ENCODE measurements around the gene SLC25A28. TPM values are rescaled to one million over a fixed set of nuclear protein-coding genes. Genes with fewer than 3 reads are reported as not detected.

SLC25A28 gene
- 10 to 100 TPM; 50.7 to 55.0 TPM for total RNA-seq

- ATAC-seq: peak; percentile 0
- H3K4me1 Mint-ChIP-seq (ENCODE audit: low read depth): peaks cover 46% of the 10 kb centered on the region
Observed at GRCh38 chr10:99619851-99620710, at the start of gene SLC25A28. Gene SLC25A28 (minus strand): TSS chr10:99620439. CDS start chr10:99620335, 104 bp downstream.

GRCh38 chr10:99667108-99667751 lies 47.0 kb upstream of the SLC25A28 start:
- no peak overlapping the region for H3K27ac Mint-ChIP-seq
- H3K4me1 Mint-ChIP-seq (ENCODE audit: low read depth): no peaks in the 10 kb centered on the region
- DNase-seq (no peak), ATAC-seq (no peak)
- no peaks in the 10 kb centered on the region for H3K27me3 Mint-ChIP-seq (ENCODE audit: low read depth)
- H3K9me3 Mint-ChIP-seq (ENCODE audit: insufficient read depth): no peaks in the 10 kb centered on the region
- no peak overlapping the region for H3K4me3 Mint-ChIP-seq
- H3K36me3 Mint-ChIP-seq (ENCODE audit: low read depth): peaks cover 13% of the 10 kb centered on the region
- ChIA-PET CTCF (interaction anchor here (0.8 kb wide), 1 partner anchor 35 kb away, joined by 3 read pairs; no protein-coding TSS in a partner anchor), POLR2A (interaction anchor here (1.0 kb wide), 1 partner anchor 47 kb away, joined by 3 read pairs; the partner anchor contains the start of gene SLC25A28)

More at GRCh38 chr10:99619851-99620710, at the start of gene SLC25A28:
- Mint-ChIP-seq H3K4me3 (peak within 1 kb of the TSS; percentile 84), H3K27me3 (ENCODE audit: low read depth) (no peaks in the 10 kb centered on the region), H3K9me3 (ENCODE audit: insufficient read depth) (no peaks in the 10 kb centered on the region), H3K36me3 (ENCODE audit: low read depth) (peaks cover 24% of the 10 kb centered on the region), H3K27ac (peak within 1 kb of the TSS; percentile 96)
- ChIA-PET POLR2A (interaction anchor here (0.8 to 2.9 kb wide), 6 partner anchors 13 to 189 kb away, joined by 3 to 16 read pairs (median 6); partner anchors contain the start of genes COX15, CUTC, ENTPD7 and GOT1), CTCF (interaction anchor here (0.8 to 11.3 kb wide), 6 partner anchors 9 to 402 kb away, joined by 3 to 101 read pairs (median 4); partner anchors contain the start of gene CUTC)
- DNase-seq: peak; percentile 45

GRCh38 chr10:99665304-99665703 lies 45.1 kb upstream of the SLC25A28 start:
- H3K4me3 Mint-ChIP-seq: no peak overlapping the region
- no peaks in the 10 kb centered on the region for H3K27me3 Mint-ChIP-seq (ENCODE audit: low read depth)
- peaks cover under 1% of the 10 kb centered on the region for H3K4me1 Mint-ChIP-seq (ENCODE audit: low read depth)
- CTCF ChIA-PET: interaction anchor here (1.3 kb wide), 1 partner anchor 12 kb away, joined by 3 read pairs; no protein-coding TSS in a partner anchor
- H3K27ac Mint-ChIP-seq: no peak overlapping the region
- no peaks in the 10 kb centered on the region for H3K9me3 Mint-ChIP-seq (ENCODE audit: insufficient read depth)
- peaks cover 13% of the 10 kb centered on the region for H3K36me3 Mint-ChIP-seq (ENCODE audit: low read depth)
- DNase-seq (no peak), ATAC-seq (no peak)
- POLR2A ChIA-PET: no interaction called here

- no peak for ATAC-seq
- DNase-seq: no peak
- Mint-ChIP-seq H3K4me1 (ENCODE audit: low read depth) (peaks cover 19% of the 10 kb centered on the region), H3K27me3 (ENCODE audit: low read depth) (peaks cover 11% of the 10 kb centered on the region), H3K36me3 (ENCODE audit: low read depth) (peaks cover 9% of the 10 kb centered on the region), H3K27ac (no peak overlapping the region), H3K4me3 (no peak overlapping the region), H3K9me3 (ENCODE audit: insufficient read depth) (no peaks in the 10 kb centered on the region)
- CTCF ChIA-PET: no interaction called here
- POLR2A ChIA-PET: no interaction called here
Observed at GRCh38 chr10:99661377-99661763, 41.1 kb upstream of the SLC25A28 start.

- no peaks in the 10 kb centered on the region for H3K9me3 Mint-ChIP-seq (ENCODE audit: insufficient read depth)
- H3K4me1 Mint-ChIP-seq (ENCODE audit: low read depth): peaks cover 19% of the 10 kb centered on the region
- DNase-seq: no peak
- H3K27me3 Mint-ChIP-seq (ENCODE audit: low read depth): peaks cover 17% of the 10 kb centered on the region
- CTCF ChIA-PET: interaction anchor here (1.6 kb wide), 1 partner anchor 11 kb away, joined by 3 read pairs; no protein-coding TSS in a partner anchor
- POLR2A ChIA-PET: no interaction called here
- no peak for ATAC-seq
- peaks cover 7% of the 10 kb centered on the region for H3K36me3 Mint-ChIP-seq (ENCODE audit: low read depth)
- no peak overlapping the region for H3K27ac Mint-ChIP-seq
- H3K4me3 Mint-ChIP-seq: no peak overlapping the region
Observed at GRCh38 chr10:99660662-99661376, 40.6 kb upstream of the SLC25A28 start.

- Mint-ChIP-seq H3K36me3 (ENCODE audit: low read depth) (peaks cover 3% of the 10 kb centered on the region), H3K27me3 (ENCODE audit: low read depth) (peaks cover 20% of the 10 kb centered on the region), H3K9me3 (ENCODE audit: insufficient read depth) (no peaks in the 10 kb centered on the region), H3K27ac (peak overlapping the region; percentile 68), H3K4me1 (ENCODE audit: low read depth) (peaks cover 19% of the 10 kb centered on the region), H3K4me3 (peak overlapping the region; percentile 81)
- ATAC-seq (no peak), DNase-seq (peak; percentile 22)
- ChIA-PET CTCF (interaction anchor here (0.8 to 1.8 kb wide), 8 partner anchors 12 to 99 kb away, joined by 3 to 7 read pairs (median 4); partner anchors contain the start of genes COX15 and CUTC), POLR2A (interaction anchor here (1.9 to 2.0 kb wide), 2 partner anchors 39 to 72 kb away, joined by 6 to 12 read pairs; partner anchors contain the start of genes COX15, CUTC and SLC25A28)
Observed at GRCh38 chr10:99659868-99660366, 39.7 kb upstream of the SLC25A28 start.

GRCh38 chr10:99659031-99659867 lies 39.0 kb upstream of the SLC25A28 start, which contains the start of gene ENTPD7:
Gene ENTPD7 (plus strand): TSS chr10:99659509. CDS start chr10:99659957, 448 bp downstream.
- ATAC-seq: peak; percentile 100
- ChIA-PET POLR2A (interaction anchor here (1.9 to 2.0 kb wide), 2 partner anchors 38 to 72 kb away, joined by 6 to 12 read pairs; partner anchors contain the start of genes COX15, CUTC and SLC25A28), CTCF (interaction anchor here (0.8 to 1.8 kb wide), 12 partner anchors 13 to 98 kb away, joined by 3 to 7 read pairs (median 4); partner anchors contain the start of genes COX15 and CUTC)
- H3K36me3 Mint-ChIP-seq (ENCODE audit: low read depth): peaks cover 3% of the 10 kb centered on the region
- peak; percentile 94 for DNase-seq
- H3K4me3 Mint-ChIP-seq: peak within 1 kb of the TSS; percentile 81
- H3K9me3 Mint-ChIP-seq (ENCODE audit: insufficient read depth): no peaks in the 10 kb centered on the region
- H3K27me3 Mint-ChIP-seq (ENCODE audit: low read depth): peaks cover 23% of the 10 kb centered on the region
- H3K27ac Mint-ChIP-seq: peak within 1 kb of the TSS; percentile 68
- peaks cover 19% of the 10 kb centered on the region for H3K4me1 Mint-ChIP-seq (ENCODE audit: low read depth)

GRCh38 chr10:99658622-99659030 lies 38.4 kb upstream of the SLC25A28 start:
- Mint-ChIP-seq H3K4me1 (ENCODE audit: low read depth) (peaks cover 19% of the 10 kb centered on the region), H3K36me3 (ENCODE audit: low read depth) (peaks cover under 1% of the 10 kb centered on the region), H3K4me3 (peak overlapping the region; percentile 81), H3K27me3 (ENCODE audit: low read depth) (peaks cover 23% of the 10 kb centered on the region), H3K9me3 (ENCODE audit: insufficient read depth) (no peaks in the 10 kb centered on the region), H3K27ac (peak overlapping the region; percentile 57)
- DNase-seq: peak; percentile 32
- ATAC-seq: no peak
- CTCF ChIA-PET: interaction anchor here (0.9 to 1.8 kb wide), 10 partner anchors 15 to 81 kb away, joined by 3 to 7 read pairs (median 4); partner anchors contain the start of genes COX15 and CUTC
- POLR2A ChIA-PET: interaction anchor here (1.9 to 2.0 kb wide), 2 partner anchors 38 to 73 kb away, joined by 6 to 12 read pairs; partner anchors contain the start of genes COX15, CUTC and SLC25A28

- DNase-seq: no peak
- ATAC-seq: no peak
- ChIA-PET POLR2A (no interaction called here), CTCF (no interaction called here)
- Mint-ChIP-seq H3K27ac (no peak overlapping the region), H3K27me3 (ENCODE audit: low read depth) (peaks cover 23% of the 10 kb centered on the region), H3K36me3 (ENCODE audit: low read depth) (no peaks in the 10 kb centered on the region), H3K4me1 (ENCODE audit: low read depth) (peaks cover 19% of the 10 kb centered on the region), H3K4me3 (no peak overlapping the region), H3K9me3 (ENCODE audit: insufficient read depth) (no peaks in the 10 kb centered on the region)
Observed at GRCh38 chr10:99656199-99657064, 36.2 kb upstream of the SLC25A28 start.

Data from activated CD8-positive, alpha-beta T cell treated with anti-CD3 and anti-CD28 coated beads, Interleukin-2, amount 10 ng/mL, durations not matched to agents 7 days and 5 days (primary cell).